ENCODE data around the gene KLHL29. TPM values are rescaled to one million over a fixed set of nuclear protein-coding genes. Genes with fewer than 3 reads are reported as not detected.
"Not testable (repeated sequence)": the region's sequence is repeated elsewhere in the genome, so short reads cannot be mapped to it uniquely, and the experiment has no call there.

Gene KLHL29
- total RNA-seq, 1 donor from 2014 or later, result 17.5 TPM

DNA sequence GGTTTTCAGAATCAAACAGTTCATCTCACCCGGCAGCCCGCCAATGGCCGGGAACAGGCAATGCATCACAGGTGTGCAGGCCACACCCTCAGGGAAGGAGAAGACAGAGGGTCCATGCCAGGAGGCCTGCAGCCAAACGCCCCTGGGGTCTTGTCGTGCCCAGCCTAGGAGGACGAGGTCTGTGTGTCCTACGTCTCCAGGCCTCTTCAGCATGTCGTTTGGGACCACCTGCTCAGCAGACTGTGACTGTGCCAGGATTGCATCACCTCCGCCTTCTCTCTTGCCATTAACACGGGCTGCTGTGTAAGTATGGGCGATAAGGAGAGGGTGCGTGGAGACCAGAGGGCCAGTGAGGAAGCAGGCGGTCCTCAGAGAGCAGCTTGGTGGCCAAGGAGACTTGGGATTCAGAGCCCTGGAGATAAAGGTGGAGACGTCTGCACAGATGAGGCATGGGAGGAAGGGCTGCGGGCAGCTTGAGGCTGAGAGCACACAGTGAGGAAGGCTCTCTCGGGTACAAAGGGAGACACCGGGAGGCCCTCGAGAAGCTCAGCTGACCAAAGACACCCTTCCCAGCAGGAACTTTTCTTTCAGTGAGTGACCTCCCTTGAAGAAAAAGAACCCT, 37.4 kb upstream of the KLHL29 start:
- H3K4me1 Mint-ChIP-seq (ENCODE audit: unreplicated experiment), result peaks cover 4% of the 10 kb centered on the region
- no peak overlapping the region for H3K4me3 Mint-ChIP-seq (ENCODE audit: unreplicated experiment)
- H3K27ac Mint-ChIP-seq (ENCODE audit: unreplicated experiment), result no peak overlapping the region
- no peaks in the 10 kb centered on the region for H3K36me3 Mint-ChIP-seq (ENCODE audit: low read depth, unreplicated experiment)
- DNase-seq (ENCODE audit: low spot score), result no peak
- no peaks in the 10 kb centered on the region for H3K9me3 Mint-ChIP-seq (ENCODE audit: unreplicated experiment)
- TF ChIP-seq, protein P1, sequence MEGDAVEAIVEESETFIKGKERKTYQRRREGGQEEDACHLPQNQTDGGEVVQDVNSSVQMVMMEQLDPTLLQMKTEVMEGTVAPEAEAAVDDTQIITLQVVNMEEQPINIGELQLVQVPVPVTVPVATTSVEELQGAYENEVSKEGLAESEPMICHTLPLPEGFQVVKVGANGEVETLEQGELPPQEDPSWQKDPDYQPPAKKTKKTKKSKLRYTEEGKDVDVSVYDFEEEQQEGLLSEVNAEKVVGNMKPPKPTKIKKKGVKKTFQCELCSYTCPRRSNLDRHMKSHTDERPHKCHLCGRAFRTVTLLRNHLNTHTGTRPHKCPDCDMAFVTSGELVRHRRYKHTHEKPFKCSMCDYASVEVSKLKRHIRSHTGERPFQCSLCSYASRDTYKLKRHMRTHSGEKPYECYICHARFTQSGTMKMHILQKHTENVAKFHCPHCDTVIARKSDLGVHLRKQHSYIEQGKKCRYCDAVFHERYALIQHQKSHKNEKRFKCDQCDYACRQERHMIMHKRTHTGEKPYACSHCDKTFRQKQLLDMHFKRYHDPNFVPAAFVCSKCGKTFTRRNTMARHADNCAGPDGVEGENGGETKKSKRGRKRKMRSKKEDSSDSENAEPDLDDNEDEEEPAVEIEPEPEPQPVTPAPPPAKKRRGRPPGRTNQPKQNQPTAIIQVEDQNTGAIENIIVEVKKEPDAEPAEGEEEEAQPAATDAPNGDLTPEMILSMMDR (IDR thresholded peaks at IDR 0.05; ENCODE audit: unreplicated experiment), result no peak
- H3K27me3 Mint-ChIP-seq (ENCODE audit: unreplicated experiment), result peaks cover 3% of the 10 kb centered on the region

DNA sequence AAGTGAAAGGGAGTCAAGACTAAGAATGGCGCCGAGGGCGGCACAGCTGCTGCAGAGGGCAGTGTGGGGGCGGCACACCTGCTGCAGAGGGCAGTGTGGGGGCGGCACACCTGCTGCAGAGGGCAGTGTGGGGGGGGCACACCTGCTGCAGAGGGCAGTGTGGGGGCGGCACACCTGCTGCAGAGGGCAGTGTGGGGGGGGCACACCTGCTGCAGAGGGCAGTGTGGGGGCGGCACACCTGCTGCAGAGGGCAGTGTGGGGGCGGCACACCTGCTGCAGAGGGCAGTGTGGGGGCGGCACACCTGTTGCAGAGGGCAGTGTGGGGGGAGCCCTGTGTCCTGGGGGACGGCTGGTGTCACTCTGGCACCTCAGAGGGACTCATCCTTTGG, 36.9 kb upstream of the KLHL29 start:
- not testable (repeated sequence) for H3K4me1 Mint-ChIP-seq (ENCODE audit: unreplicated experiment); H3K27me3 Mint-ChIP-seq (ENCODE audit: unreplicated experiment); DNase-seq (ENCODE audit: low spot score); H3K4me3 Mint-ChIP-seq (ENCODE audit: unreplicated experiment); H3K9me3 Mint-ChIP-seq (ENCODE audit: unreplicated experiment); H3K36me3 Mint-ChIP-seq (ENCODE audit: low read depth, unreplicated experiment); H3K27ac Mint-ChIP-seq (ENCODE audit: unreplicated experiment)

DNA sequence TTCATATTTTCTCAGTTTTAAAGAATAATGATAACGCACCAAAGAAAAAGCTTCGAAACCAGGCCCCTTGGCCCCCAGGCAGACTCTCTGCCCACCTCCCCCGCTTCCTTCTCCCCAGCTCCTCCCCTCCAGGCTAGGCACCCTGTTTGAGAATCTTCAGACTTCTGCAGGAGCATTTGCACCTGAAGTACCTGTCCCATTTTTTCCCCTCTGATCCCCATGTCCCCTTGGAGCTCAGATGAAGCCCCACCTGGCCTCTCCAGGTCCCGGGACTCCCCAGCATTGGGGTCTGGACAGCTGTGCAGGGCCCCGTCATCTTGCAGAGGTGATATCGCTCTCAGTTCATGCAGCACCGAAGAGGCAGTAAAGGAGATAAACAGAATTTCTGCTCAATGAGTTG, 35.5 kb upstream of the KLHL29 start:
- Mint-ChIP-seq H3K9me3 (ENCODE audit: unreplicated experiment) (no peaks in the 10 kb centered on the region), H3K27ac (ENCODE audit: unreplicated experiment) (no peak overlapping the region), H3K4me3 (ENCODE audit: unreplicated experiment) (no peak overlapping the region), H3K4me1 (ENCODE audit: unreplicated experiment) (peaks cover 4% of the 10 kb centered on the region), H3K27me3 (ENCODE audit: unreplicated experiment) (peaks cover 3% of the 10 kb centered on the region), H3K36me3 (ENCODE audit: low read depth, unreplicated experiment) (no peaks in the 10 kb centered on the region)
- TF ChIP-seq, protein P1 (IDR thresholded peaks at IDR 0.05; ENCODE audit: unreplicated experiment), result no peak
- DNase-seq (ENCODE audit: low spot score), result no peak

DNA sequence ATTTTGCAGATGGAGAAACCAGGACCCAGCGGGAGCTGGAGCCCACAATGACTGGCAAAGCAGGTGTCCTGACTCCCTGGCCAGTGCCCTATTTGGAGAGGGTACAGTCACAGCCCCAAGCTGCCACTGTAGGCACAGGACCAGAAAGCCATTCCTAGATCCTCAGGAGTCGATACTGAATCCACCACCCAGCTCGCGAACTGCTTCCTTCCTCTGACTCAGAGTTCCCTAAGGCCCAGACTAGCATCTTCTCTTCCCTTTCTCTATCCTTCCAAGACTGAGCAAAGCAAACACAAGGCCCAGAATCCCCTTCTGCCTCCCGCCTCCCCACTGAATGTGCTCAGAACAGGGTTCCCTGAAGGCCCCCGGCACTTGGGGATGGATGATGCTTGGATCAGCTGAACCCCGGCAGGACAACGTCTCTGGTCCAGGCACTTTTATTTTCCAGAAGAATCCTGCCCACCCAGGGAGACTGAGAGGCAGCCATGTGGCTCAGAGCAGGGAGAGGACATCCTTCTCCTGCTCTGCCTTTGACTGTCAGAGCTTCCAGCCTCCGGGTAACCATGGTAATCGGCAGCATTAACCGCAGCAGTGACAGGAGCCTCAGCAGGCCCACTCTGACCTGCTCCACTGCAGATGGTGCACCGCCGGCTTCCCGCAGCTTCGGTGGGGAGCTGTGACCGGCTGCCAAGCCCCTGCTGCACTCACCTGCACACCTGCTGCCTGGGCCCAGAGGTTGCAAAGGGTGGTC, 34.8 kb upstream of the KLHL29 start:
- H3K9me3 Mint-ChIP-seq (ENCODE audit: unreplicated experiment), result no peaks in the 10 kb centered on the region
- TF ChIP-seq, protein P1 (IDR thresholded peaks at IDR 0.05; ENCODE audit: unreplicated experiment), result no peak
- H3K4me1 Mint-ChIP-seq (ENCODE audit: unreplicated experiment), result peaks cover 4% of the 10 kb centered on the region
- no peak overlapping the region for H3K27ac Mint-ChIP-seq (ENCODE audit: unreplicated experiment)
- H3K27me3 Mint-ChIP-seq (ENCODE audit: unreplicated experiment), result peaks cover 3% of the 10 kb centered on the region
- DNase-seq (ENCODE audit: low spot score), result no peak
- H3K4me3 Mint-ChIP-seq (ENCODE audit: unreplicated experiment), result no peak overlapping the region
- H3K36me3 Mint-ChIP-seq (ENCODE audit: low read depth, unreplicated experiment), result no peaks in the 10 kb centered on the region

DNA sequence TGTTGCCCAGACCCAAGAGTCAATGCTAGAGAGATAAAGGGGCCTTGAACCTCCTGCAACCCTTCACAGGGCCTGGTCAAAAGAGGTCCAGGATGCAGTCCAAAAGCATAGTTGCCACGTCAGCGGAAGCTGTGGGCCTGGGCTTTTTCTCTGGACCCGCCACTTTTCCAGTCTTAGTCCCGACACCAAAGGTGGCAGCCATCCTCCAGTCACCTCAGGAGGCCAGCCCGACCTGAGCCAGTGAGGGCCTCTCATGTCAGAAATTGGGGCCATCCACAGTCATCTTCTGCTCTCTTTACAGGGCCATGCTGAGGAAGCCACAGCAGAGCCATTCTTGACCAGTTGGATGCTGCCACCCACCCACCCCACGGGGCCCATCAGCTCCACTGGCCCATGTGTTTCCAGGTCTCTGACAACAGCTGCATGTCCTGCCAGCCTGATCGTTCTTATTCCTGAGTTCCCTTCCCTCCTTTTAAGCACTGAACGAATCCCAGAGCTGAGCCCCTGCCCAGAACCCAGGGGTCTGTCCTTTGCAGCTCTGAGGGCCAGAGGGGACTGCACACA, 34.1 kb upstream of the KLHL29 start:
- H3K9me3 Mint-ChIP-seq (ENCODE audit: unreplicated experiment), result no peaks in the 10 kb centered on the region
- TF ChIP-seq, protein P1 (IDR thresholded peaks at IDR 0.05; ENCODE audit: unreplicated experiment), result no peak
- no peak overlapping the region for H3K27ac Mint-ChIP-seq (ENCODE audit: unreplicated experiment)
- H3K27me3 Mint-ChIP-seq (ENCODE audit: unreplicated experiment), result peaks cover 3% of the 10 kb centered on the region
- no peaks in the 10 kb centered on the region for H3K36me3 Mint-ChIP-seq (ENCODE audit: low read depth, unreplicated experiment)
- H3K4me3 Mint-ChIP-seq (ENCODE audit: unreplicated experiment), result no peak overlapping the region
- DNase-seq (ENCODE audit: low spot score), result no peak
- H3K4me1 Mint-ChIP-seq (ENCODE audit: unreplicated experiment), result peaks cover 4% of the 10 kb centered on the region

Data from endothelial cell (in vitro differentiated cells).